ENCODE data around the gene PROCR. TPM values are rescaled to one million over a fixed set of nuclear protein-coding genes. Genes with fewer than 3 reads are reported as not detected.

Gene PROCR
- total RNA-seq, 1 experiment from 2014 or later: 52.0 TPM

GRCh38 chr20:35171438-35171752, 477 bp upstream of the PROCR start:
- peak overlapping the region; percentile 79 for H2AFZ ChIP-seq (ENCODE audit: low read depth, low read length, poor library complexity, severe bottlenecking)
- intact Hi-C loops (cut with micrococcal nuclease): no loop called here

GRCh38 chr20:35172434-35172806, 548 bp downstream of the PROCR start:
- Histone ChIP-seq H3K9me2 (ENCODE audit: insufficient read depth) (no peaks in the 10 kb centered on the region), H3K4me1 (ENCODE audit: control insufficient read depth in 1 of 2, insufficient read depth in 2 of 2, low read length in 2 of 2) (peaks cover 11 to 34% of the 10 kb centered on the region in 2 experiments), H3K9ac (ENCODE audit: low read length) (peak overlapping the region; percentile 78), H3K27ac (ENCODE audit: low read depth, low read length) (peak overlapping the region; percentile 58), H3K27me3 (ENCODE audit: insufficient read depth, low read length) (no peaks in the 10 kb centered on the region), H2AFZ (ENCODE audit: low read depth, low read length, poor library complexity, severe bottlenecking) (no peak overlapping the region), H4K20me1 (ENCODE audit: insufficient read depth) (no peaks in the 10 kb centered on the region), H3K79me2 (ENCODE audit: insufficient read depth, low read length) (peaks cover 20% of the 10 kb centered on the region; the same call in 1 of the 2 replicates), H3K4me2 (ENCODE audit: low read length) (peak overlapping the region; percentile 95), H3K36me3 (ENCODE audit: control insufficient read depth in 1 of 2, insufficient read depth in 2 of 2, low read length in 2 of 2) (peaks cover 10 to 15% of the 10 kb centered on the region in 2 experiments; a peak in 3 of 4 replicates), H3K4me3 (replicated peaks in 1 of 2; ENCODE audit: low read depth in 1 of 2, low read length in 2 of 2) (peak overlapping the region; percentile 82 to 86), H3K9me3 (ENCODE audit: control insufficient read depth in 1 of 2, insufficient read depth in 1 of 2, low read depth in 1 of 2, low read length in 2 of 2) (no peaks in the 10 kb centered on the region)
- ChIA-PET CTCF (interaction anchor here (1.0 kb wide), 1 partner anchor 27 kb away, joined by 3 read pairs; no protein-coding TSS in a partner anchor), RAD21 (ENCODE audit: low non-redundant PET in 1 of 2, low total read pairs in 2 of 2, uncharacterized antibody in 2 of 2, unreplicated experiment in 2 of 2) (no interaction called here), POLR2A (no interaction called here)
- intact Hi-C loops (cut with micrococcal nuclease): no loop called here
- DNase-seq (ENCODE audit: low read depth, low spot score): no peak
- BruUV-seq (replicated peaks): no TSS peak
- TF ChIP-seq CBX3 (IDR thresholded peaks at IDR 0.05; ENCODE audit: low read depth) (no peak), ZNF274 (IDR thresholded peaks at IDR 0.05; ENCODE audit: low read depth, low read length) (no peak), CTCF (IDR thresholded peaks at IDR 0.05 in 2 of 3, conservative IDR thresholded peaks at IDR 0.05 in 1 of 3; ENCODE audit: borderline replicate concordance in 1 of 3, insufficient read depth in 1 of 3, low read depth in 2 of 3, low read length in 2 of 3) (no peak), SIN3A (IDR thresholded peaks at IDR 0.05; ENCODE audit: low read depth) (no peak), REST (IDR thresholded peaks at IDR 0.05; ENCODE audit: low read depth) (no peak), POLR2A (IDR thresholded peaks at IDR 0.05; ENCODE audit: borderline replicate concordance, extremely low read depth, insufficient read depth, insufficient read length) (no peak), TCF7L2 (IDR thresholded peaks at IDR 0.05; ENCODE audit: borderline replicate concordance, extremely low read depth, insufficient read depth, insufficient read length) (no peak), POLR2AphosphoS5 (IDR thresholded peaks at IDR 0.05; ENCODE audit: low read depth, low read length) (no peak), JUND (IDR thresholded peaks at IDR 0.05) (no peak)
- ATAC-seq: 0 out of 2 replicates have a peak, but pooled peaks have one; percentile 4

More at GRCh38 chr20:35171438-35171752, 477 bp upstream of the PROCR start:
- no peak for ATAC-seq
- RAD21 ChIA-PET (ENCODE audit: low non-redundant PET in 1 of 2, low total read pairs in 2 of 2, uncharacterized antibody in 2 of 2, unreplicated experiment in 2 of 2): no interaction called here
- TF ChIP-seq SP1 (IDR thresholded peaks at IDR 0.05; ENCODE audit: low read depth): no peak
- TF ChIP-seq TCF7L2 (IDR thresholded peaks at IDR 0.05; ENCODE audit: borderline replicate concordance, extremely low read depth, insufficient read depth, insufficient read length): no peak
- TF ChIP-seq ELF1 (IDR thresholded peaks at IDR 0.05; ENCODE audit: borderline replicate concordance, low read depth): no peak
- TF ChIP-seq EZH2phosphoT487 (IDR thresholded peaks at IDR 0.05; ENCODE audit: borderline replicate concordance): no peak
- TF ChIP-seq YY1 (IDR thresholded peaks at IDR 0.05; ENCODE audit: extremely low read depth, insufficient replicate concordance, low read depth, low read length): no peak
- TF ChIP-seq EGR1 (IDR thresholded peaks at IDR 0.05; ENCODE audit: low read depth): no peak
- no peak for TF ChIP-seq FOSL1 (IDR thresholded peaks at IDR 0.05; ENCODE audit: low read depth)
- no peak for TF ChIP-seq MAX (IDR thresholded peaks at IDR 0.05)
- CTCF ChIA-PET: interaction anchor here (1.3 to 1.4 kb wide), 2 partner anchors 24 to 27 kb away, joined by 4 read pairs; partner anchors contain the start of gene EDEM2
- Histone ChIP-seq H3K9me2 (ENCODE audit: insufficient read depth) (no peaks in the 10 kb centered on the region), H3K36me3 (ENCODE audit: control insufficient read depth in 1 of 2, insufficient read depth in 2 of 2, low read length in 2 of 2) (peaks cover 4 to 11% of the 10 kb centered on the region in 2 experiments; a peak in 2 of 4 replicates), H3K4me1 (ENCODE audit: control insufficient read depth in 1 of 2, insufficient read depth in 2 of 2, low read length in 2 of 2) (peaks cover 11 to 34% of the 10 kb centered on the region in 2 experiments), H3K4me2 (ENCODE audit: low read length) (peak overlapping the region; percentile 95), H4K20me1 (ENCODE audit: insufficient read depth) (no peaks in the 10 kb centered on the region), H3K9me3 (ENCODE audit: control insufficient read depth in 1 of 2, insufficient read depth in 1 of 2, low read depth in 1 of 2, low read length in 2 of 2) (no peaks in the 10 kb centered on the region), H3K79me2 (ENCODE audit: insufficient read depth, low read length) (peaks cover 20% of the 10 kb centered on the region; the same call in 1 of the 2 replicates), H3K27me3 (ENCODE audit: insufficient read depth, low read length) (no peaks in the 10 kb centered on the region), H3K9ac (ENCODE audit: low read length) (peak overlapping the region; percentile 78), H3K4me3 (replicated peaks in 1 of 2; ENCODE audit: low read depth in 1 of 2, low read length in 2 of 2) (peak overlapping the region; percentile 82 to 86), H3K27ac (ENCODE audit: low read depth, low read length) (peak overlapping the region; percentile 44; the same call in 1 of the 2 replicates)
- no peak for DNase-seq (ENCODE audit: low read depth, low spot score)
- POLR2A ChIA-PET: no interaction called here
- BruUV-seq (replicated peaks): no TSS peak
